Measurements from ENCODE around the gene VASN.

Gene VASN

DNA sequence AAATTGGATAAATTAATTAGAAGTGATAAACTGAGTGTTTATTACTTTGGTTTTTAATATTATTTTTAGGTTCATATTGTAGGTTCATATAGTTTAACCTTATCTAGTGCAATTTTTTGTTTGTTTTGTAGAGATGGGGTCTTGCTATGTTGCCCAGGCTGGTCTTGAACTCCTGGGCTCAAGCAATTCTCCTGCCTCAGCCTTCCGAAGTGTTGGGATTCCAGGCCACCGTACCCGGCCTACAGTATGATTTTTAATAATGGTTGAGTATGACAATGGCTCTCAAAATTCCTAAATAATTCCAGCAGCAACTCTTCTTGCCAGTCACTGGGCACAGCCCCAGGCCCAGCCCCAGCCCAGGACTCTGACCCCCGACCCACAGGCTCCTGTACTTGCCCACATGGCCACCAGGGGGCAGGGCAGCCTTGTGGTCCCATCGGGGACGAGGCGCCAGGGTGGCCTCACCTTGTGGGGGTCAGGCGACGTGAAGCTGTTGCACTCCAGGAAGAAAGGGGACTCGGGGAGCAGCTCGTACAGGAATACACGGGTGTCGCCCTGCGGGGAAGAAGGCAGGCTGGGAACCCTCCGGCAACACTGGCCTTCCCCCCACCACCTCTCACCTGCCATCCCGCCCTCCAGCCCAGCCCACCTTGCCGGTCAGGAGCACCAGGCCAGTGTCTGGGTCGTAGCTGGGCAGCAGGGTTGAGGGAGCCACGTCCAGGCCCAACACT is 12.7 kb upstream of the VASN start:
- TF ChIP-seq TAF1 (IDR thresholded peaks at IDR 0.05; ENCODE audit: borderline replicate concordance, insufficient read depth, low read length) (no peak), POLR2AphosphoS5 (IDR thresholded peaks at IDR 0.05; ENCODE audit: low read depth, low read length) (no peak), SIN3A (IDR thresholded peaks at IDR 0.05; ENCODE audit: borderline replicate concordance, insufficient read depth, low read length) (no peak), FOXP2 (optimal IDR thresholded peaks at IDR 0.05; ENCODE audit: borderline replicate concordance, extremely low read depth, extremely low read length, insufficient read depth) (no peak)

GRCh38 chr16:4359914-4360313 is 11.7 kb upstream of the VASN start:
- TF ChIP-seq POLR2AphosphoS5 (IDR thresholded peaks at IDR 0.05; ENCODE audit: low read depth, low read length) (no peak), TAF1 (IDR thresholded peaks at IDR 0.05; ENCODE audit: borderline replicate concordance, insufficient read depth, low read length) (no peak)

DNA sequence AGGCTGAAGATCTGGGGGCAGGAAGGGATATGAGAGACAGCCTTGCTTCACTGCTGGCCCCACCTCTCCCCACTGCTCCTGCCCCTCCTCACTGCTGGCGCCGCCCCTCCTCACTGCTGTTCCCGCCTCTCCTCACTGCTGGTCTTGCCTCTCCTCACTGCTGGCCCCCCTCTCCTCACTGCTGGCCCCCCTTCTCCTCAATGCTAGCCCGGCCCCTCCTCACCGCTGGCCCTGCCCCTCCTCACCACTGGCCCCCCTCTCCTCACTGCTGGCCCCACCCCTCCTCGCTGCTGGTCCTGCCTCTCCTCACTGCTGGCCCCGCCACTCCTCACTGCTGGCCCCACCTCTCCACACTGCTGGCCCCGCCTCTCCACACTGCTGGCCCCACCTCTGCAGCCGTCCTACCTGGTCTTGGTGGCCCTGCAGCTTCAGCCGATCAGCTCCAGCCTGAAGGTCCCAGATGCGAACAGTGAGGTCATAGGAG is 11.1 kb upstream of the VASN start:
- no peak for TF ChIP-seq TAF1 (IDR thresholded peaks at IDR 0.05; ENCODE audit: borderline replicate concordance, insufficient read depth, low read length)
- TF ChIP-seq SIN3A (IDR thresholded peaks at IDR 0.05; ENCODE audit: borderline replicate concordance, insufficient read depth, low read length) = no peak
- TF ChIP-seq POLR2AphosphoS5 (IDR thresholded peaks at IDR 0.05; ENCODE audit: low read depth, low read length) = no peak
- no peak for TF ChIP-seq REST (IDR thresholded peaks at IDR 0.05; ENCODE audit: insufficient read depth in 1 of 2, low read depth in 2 of 2, low read length in 2 of 2)
- TF ChIP-seq FOXP2 (optimal IDR thresholded peaks at IDR 0.05; ENCODE audit: borderline replicate concordance, extremely low read depth, extremely low read length, insufficient read depth) = no peak

GRCh38 chr16:4361033-4361943 is 10.4 kb upstream of the VASN start:
- TF ChIP-seq FOXP2 (optimal IDR thresholded peaks at IDR 0.05; ENCODE audit: borderline replicate concordance, extremely low read depth, extremely low read length, insufficient read depth) (no peak), REST (IDR thresholded peaks at IDR 0.05; ENCODE audit: insufficient read depth in 1 of 2, low read depth in 2 of 2, low read length in 2 of 2) (no peak), TAF1 (IDR thresholded peaks at IDR 0.05; ENCODE audit: borderline replicate concordance, insufficient read depth, low read length) (no peak), SIN3A (IDR thresholded peaks at IDR 0.05; ENCODE audit: borderline replicate concordance, insufficient read depth, low read length) (no peak), POLR2AphosphoS5 (IDR thresholded peaks at IDR 0.05; ENCODE audit: low read depth, low read length) (no peak)

DNA sequence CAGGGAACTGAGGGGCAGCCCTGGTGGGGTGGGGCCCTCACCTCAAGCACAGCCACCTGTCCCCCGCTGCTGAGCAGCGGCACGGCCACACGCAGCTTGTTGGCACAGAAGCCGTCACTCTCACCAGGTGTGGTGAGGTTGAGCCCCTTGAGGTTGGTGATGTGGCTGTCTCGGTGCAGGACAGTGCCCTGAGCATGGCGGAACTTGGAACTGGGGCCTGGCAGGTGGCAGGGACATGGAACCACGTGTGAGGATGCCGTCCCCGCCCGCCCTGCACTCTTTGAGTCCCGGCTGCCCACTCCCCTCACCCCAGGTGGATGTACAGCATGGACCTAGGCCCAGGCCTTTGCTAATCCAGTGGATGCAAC is 9.7 kb upstream of the VASN start:
- TF ChIP-seq TAF1 (IDR thresholded peaks at IDR 0.05; ENCODE audit: borderline replicate concordance, insufficient read depth, low read length) = no peak
- TF ChIP-seq POLR2AphosphoS5 (IDR thresholded peaks at IDR 0.05; ENCODE audit: low read depth, low read length) = no peak
- TF ChIP-seq SIN3A (IDR thresholded peaks at IDR 0.05; ENCODE audit: borderline replicate concordance, insufficient read depth, low read length) = no peak
- TF ChIP-seq FOXP2 (optimal IDR thresholded peaks at IDR 0.05; ENCODE audit: borderline replicate concordance, extremely low read depth, extremely low read length, insufficient read depth) = no peak
- TF ChIP-seq REST (IDR thresholded peaks at IDR 0.05; ENCODE audit: insufficient read depth in 1 of 2, low read depth in 2 of 2, low read length in 2 of 2) = no peak

Data from PFSK-1 (cell line).